Measurements from ENCODE around the gene ERBB2. TPM values are rescaled to one million over a fixed set of nuclear protein-coding genes. Genes with fewer than 3 reads are reported as not detected.
A peak's percentile ranks its signal among the peaks of the same experiment; 100 is the strongest.

The ERBB2 gene
- total and polyA plus RNA-seq, 2 experiments from 2014 or later: 30.3 to 55.4 TPM

DNA sequence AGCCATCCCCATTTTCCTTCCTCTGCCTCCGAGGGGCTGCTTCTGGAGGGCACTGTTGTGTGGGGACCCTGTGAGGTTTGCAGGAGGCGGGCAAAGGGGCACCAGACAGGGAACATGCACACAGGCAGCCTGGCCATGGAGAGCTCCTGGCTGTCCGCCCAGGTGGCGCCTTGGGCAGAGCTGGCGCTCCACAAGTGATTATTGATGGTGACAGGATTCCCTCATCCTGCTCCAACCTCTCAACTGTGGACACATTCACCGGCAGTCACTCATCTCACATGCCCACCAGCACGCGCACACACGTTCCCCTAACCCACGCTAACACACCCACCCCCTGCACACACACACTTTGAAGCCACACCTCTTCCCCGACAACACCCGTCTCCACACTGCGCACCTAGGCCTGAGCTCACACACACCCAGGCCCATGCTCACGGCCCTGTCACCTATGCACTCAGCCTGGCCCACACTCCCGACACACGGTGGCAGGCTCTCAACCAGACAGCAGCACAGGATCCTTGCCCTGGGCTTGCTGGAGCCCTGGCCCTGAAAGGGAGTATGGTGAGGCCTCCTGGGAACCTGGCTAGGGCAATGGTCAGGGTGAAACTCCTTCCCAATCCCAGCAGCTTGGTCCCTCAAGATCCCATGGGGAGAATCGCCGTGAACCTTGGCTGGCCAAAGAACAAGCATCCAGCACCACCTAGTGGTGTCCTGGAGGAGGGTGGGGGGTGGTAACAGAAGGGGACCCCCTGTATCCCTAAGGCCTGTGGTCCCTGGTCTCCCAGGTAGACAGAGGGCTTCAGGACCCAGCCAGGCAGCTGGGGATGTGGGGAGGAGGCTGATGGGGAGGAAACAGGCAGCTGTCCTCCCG, 28.0 kb upstream of the ERBB2 start:
- in situ Hi-C loops (cut with MboI): no loop called here
- no peaks in the 10 kb centered on the region for H4K20me1 ChIP-seq (ENCODE audit: insufficient read depth)

DNA sequence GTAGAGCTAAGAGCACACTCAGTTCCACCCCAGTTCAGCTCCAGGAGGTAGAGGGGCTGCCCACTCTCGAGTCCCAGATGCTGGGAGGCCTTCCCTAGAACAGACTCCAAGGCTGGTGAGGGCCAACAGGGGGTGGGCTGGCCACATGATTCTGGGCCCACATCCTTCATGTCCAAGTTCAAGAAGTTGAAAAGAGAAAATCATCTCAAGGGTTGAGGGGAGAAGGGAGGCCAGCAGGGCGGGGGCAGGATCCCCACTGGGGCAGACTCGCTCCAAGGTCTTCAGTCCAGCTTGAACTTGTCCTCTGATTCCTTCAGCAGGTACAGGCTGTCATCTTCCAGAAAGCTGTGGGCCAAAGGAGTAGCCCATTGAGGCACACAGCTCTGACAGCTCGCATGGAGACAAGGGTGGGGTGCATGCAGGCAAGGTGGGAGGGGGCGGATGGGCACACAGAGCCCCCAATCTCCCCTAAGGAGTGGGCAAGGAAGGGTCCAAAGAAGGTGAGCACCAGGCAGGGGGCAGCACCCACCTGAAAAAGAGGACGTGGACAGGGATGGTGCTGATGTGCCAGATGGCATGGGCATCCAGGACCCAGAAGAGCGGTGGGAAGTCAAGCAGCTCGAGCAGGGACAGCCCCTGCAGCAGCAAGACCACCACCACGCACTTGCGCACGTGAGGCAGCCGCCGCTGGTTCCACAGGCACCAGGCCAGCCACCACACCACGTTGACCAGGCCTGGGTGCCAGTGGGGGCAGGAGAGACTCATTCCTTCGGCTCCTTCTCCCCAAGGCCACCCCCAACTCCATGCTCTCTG, 27.1 kb upstream of the ERBB2 start:
- Histone ChIP-seq H4K20me1 (ENCODE audit: insufficient read depth) (no peaks in the 10 kb centered on the region), H3K27me3 (replicated peaks; ENCODE audit: insufficient read depth) (peaks cover 21% of the 10 kb centered on the region; the same call in 1 of the 2 replicates), H3K9ac (no peak overlapping the region), H3K4me2 (ENCODE audit: unreplicated experiment) (no peak overlapping the region), H3K36me3 (ENCODE audit: low read depth) (no peaks in the 10 kb centered on the region), H2AFZ (no peak overlapping the region), H3K4me3 (no peak overlapping the region), H3K79me2 (ENCODE audit: insufficient read depth) (no peaks in the 10 kb centered on the region), H3K9me2 (ENCODE audit: insufficient read depth) (no peaks in the 10 kb centered on the region), H3K9me3 (ENCODE audit: low read depth) (no peaks in the 10 kb centered on the region), H3K27ac (no peak overlapping the region), H3K4me1 (ENCODE audit: insufficient read depth) (no peaks in the 10 kb centered on the region), H3F3A (ENCODE audit: insufficient read depth) (no peaks in the 10 kb centered on the region)
- in situ Hi-C loops (cut with MboI): no loop called here
- DNase-seq: no peak
- WGBS, 2 experiments (ENCODE audit: low coverage in 1 of 2, low lambda C conversion rate in 2 of 2, missing lambda C conversion rate in 2 of 2): 61 to 70% methylated on average over 13 to 15 of the region's 15 CpGs
- TF ChIP-seq EZH2phosphoT487 (IDR thresholded peaks at IDR 0.05; ENCODE audit: insufficient read depth, low read depth): no peak

More for the DNA sequence above, 28.0 kb upstream of the ERBB2 start:
- H3K9me2 ChIP-seq (ENCODE audit: insufficient read depth): no peaks in the 10 kb centered on the region
- TF ChIP-seq EZH2 (IDR thresholded peaks at IDR 0.05; ENCODE audit: insufficient read depth, poor library complexity, severe bottlenecking): no peak
- no peak for TF ChIP-seq EZH2phosphoT487 (IDR thresholded peaks at IDR 0.05; ENCODE audit: insufficient read depth, low read depth)
- no peaks in the 10 kb centered on the region for H3K36me3 ChIP-seq (ENCODE audit: low read depth)
- no peak overlapping the region for H3K27ac ChIP-seq
- no peak overlapping the region for H3K4me2 ChIP-seq (ENCODE audit: unreplicated experiment)
- H3K4me3 ChIP-seq: no peak overlapping the region
- H3K4me1 ChIP-seq (ENCODE audit: insufficient read depth): no peaks in the 10 kb centered on the region
- no peaks in the 10 kb centered on the region for H3F3A ChIP-seq (ENCODE audit: insufficient read depth)
- WGBS, 2 experiments (ENCODE audit: low coverage in 1 of 2, low lambda C conversion rate in 2 of 2, missing lambda C conversion rate in 2 of 2): 37% methylated on average over 18 to 19 of the region's 19 CpGs
- DNase-seq: peak; percentile 57
- no peak overlapping the region for H2AFZ ChIP-seq
- H3K9ac ChIP-seq: no peak overlapping the region
- no peaks in the 10 kb centered on the region for H3K79me2 ChIP-seq (ENCODE audit: insufficient read depth)
- H3K27me3 ChIP-seq (replicated peaks; ENCODE audit: insufficient read depth): peaks cover 26% of the 10 kb centered on the region; the same call in 1 of the 2 replicates
- H3K9me3 ChIP-seq (ENCODE audit: low read depth): no peaks in the 10 kb centered on the region

DNA sequence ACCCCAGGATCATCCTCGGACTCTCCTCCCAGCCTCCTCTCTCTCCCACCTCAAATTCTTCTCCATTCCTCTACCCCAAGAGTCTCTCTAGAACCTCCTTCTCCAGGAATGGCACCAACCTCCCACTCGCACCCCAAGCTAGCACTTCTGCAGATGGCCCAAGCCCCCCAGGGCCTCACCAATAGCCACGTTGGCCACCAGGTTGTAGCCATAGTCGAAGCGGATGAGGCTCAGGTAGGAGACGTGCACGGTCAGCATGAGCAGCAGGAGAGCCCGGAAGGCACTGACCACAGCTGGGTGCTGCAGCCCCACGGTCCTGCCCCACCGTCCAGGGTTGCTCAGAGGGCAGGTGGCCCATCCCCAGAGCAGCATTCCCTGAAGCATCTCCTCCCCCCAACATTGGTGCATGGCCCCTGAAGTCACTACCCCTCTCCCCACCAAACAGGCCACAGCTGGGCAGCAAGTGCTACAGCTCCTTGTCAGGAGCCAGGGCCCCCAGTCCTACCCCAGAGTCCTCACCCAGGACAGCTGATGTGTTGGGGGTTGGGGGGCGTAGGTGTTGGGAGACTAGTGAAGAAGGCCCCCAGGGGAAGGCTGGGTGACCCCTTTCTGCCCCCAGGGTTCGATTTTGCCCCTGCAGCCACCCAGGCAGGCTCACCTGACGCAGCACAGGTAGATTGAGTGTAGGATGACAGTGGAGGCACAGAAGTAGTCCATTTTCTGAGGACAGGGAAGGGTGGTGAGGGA, 26.4 kb upstream of the ERBB2 start:
- Histone ChIP-seq H3K4me1 (ENCODE audit: insufficient read depth) (no peaks in the 10 kb centered on the region), H3K9me2 (ENCODE audit: insufficient read depth) (no peaks in the 10 kb centered on the region), H3K9me3 (ENCODE audit: low read depth) (no peaks in the 10 kb centered on the region), H4K20me1 (ENCODE audit: insufficient read depth) (no peaks in the 10 kb centered on the region), H3F3A (ENCODE audit: insufficient read depth) (no peaks in the 10 kb centered on the region), H3K9ac (no peak overlapping the region), H3K27me3 (replicated peaks; ENCODE audit: insufficient read depth) (peaks cover 18% of the 10 kb centered on the region; the same call in 1 of the 2 replicates), H3K4me2 (ENCODE audit: unreplicated experiment) (no peak overlapping the region), H3K4me3 (no peak overlapping the region), H3K36me3 (ENCODE audit: low read depth) (no peaks in the 10 kb centered on the region), H2AFZ (no peak overlapping the region), H3K27ac (no peak overlapping the region), H3K79me2 (ENCODE audit: insufficient read depth) (no peaks in the 10 kb centered on the region)
- no peak for DNase-seq
- in situ Hi-C loops (cut with MboI): no loop called here
- TF ChIP-seq EZH2 (IDR thresholded peaks at IDR 0.05; ENCODE audit: insufficient read depth, poor library complexity, severe bottlenecking) (no peak), EZH2phosphoT487 (IDR thresholded peaks at IDR 0.05; ENCODE audit: insufficient read depth, low read depth) (no peak)
- WGBS, 2 experiments (ENCODE audit: low coverage in 1 of 2, low lambda C conversion rate in 2 of 2, missing lambda C conversion rate in 2 of 2): 66 to 71% methylated on average over 13 of the region's 13 CpGs

DNA sequence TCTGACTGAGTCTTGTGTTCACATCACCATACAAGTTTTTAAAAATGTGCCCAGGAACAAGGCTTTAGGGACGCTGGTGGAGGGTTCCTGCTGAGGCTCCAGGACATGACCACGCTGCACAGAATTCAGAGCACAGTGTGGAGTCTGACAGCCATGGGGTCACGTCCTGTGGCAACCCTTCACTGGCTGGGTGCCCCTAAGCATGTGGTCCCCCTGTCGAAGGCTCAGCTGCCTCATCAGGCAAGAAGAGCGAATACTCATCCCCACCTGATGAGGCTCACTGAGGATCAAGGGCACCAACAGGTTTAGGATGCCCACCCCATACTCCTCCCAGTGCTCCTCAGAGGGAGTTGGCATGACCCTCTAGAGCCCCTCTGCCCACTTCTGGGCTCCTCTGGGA, 25.7 kb upstream of the ERBB2 start:
- no peak for TF ChIP-seq EZH2phosphoT487 (IDR thresholded peaks at IDR 0.05; ENCODE audit: insufficient read depth, low read depth)
- TF ChIP-seq EZH2 (IDR thresholded peaks at IDR 0.05; ENCODE audit: insufficient read depth, poor library complexity, severe bottlenecking): no peak

More for the DNA sequence above, 25.7 kb upstream of the ERBB2 start:
- no peak overlapping the region for H3K27ac ChIP-seq
- no peak overlapping the region for H3K9ac ChIP-seq
- DNase-seq: no peak
- WGBS, 2 experiments (ENCODE audit: low coverage in 1 of 2, low lambda C conversion rate in 2 of 2, missing lambda C conversion rate in 2 of 2): 52 to 53% methylated on average over 5 of the region's 5 CpGs
- no peaks in the 10 kb centered on the region for H3K4me1 ChIP-seq (ENCODE audit: insufficient read depth)
- peaks cover 13% of the 10 kb centered on the region; the same call in 1 of the 2 replicates for H3K27me3 ChIP-seq (replicated peaks; ENCODE audit: insufficient read depth)
- no peaks in the 10 kb centered on the region for H3K9me3 ChIP-seq (ENCODE audit: low read depth)
- in situ Hi-C loops (cut with MboI): no loop called here
- no peak overlapping the region for H2AFZ ChIP-seq
- H3K4me3 ChIP-seq: no peak overlapping the region
- H3K4me2 ChIP-seq (ENCODE audit: unreplicated experiment): no peak overlapping the region
- H3K36me3 ChIP-seq (ENCODE audit: low read depth): no peaks in the 10 kb centered on the region
- no peaks in the 10 kb centered on the region for H3K9me2 ChIP-seq (ENCODE audit: insufficient read depth)
- no peaks in the 10 kb centered on the region for H4K20me1 ChIP-seq (ENCODE audit: insufficient read depth)
- H3K79me2 ChIP-seq (ENCODE audit: insufficient read depth): no peaks in the 10 kb centered on the region
- no peaks in the 10 kb centered on the region for H3F3A ChIP-seq (ENCODE audit: insufficient read depth)

All from GM23248 (cell line).